Natural killer cell (primary cell): ENCODE data around the gene SYNJ2. TPM values are rescaled to one million over a fixed set of nuclear protein-coding genes. Genes with fewer than 3 reads are reported as not detected.

ENCODE experiments used
- ATAC-seq, 3 donors: fragments of 150-1000 bp in 2 of 3; fragments of 200-7000 bp in 1 of 3; cut with Tn5 transposase; 1 replicate in 1 of 3; 2 replicates in 2 of 3; pipeline ENCODE4 v1.10.0; 2021; ENCODE audit warnings: mild to moderate bottlenecking in 2 of 3, moderate library complexity in 2 of 3
- DNase-seq, 2 donors: peaks; one replicate each; pipeline versions ENCODE4 v3.0.0 to v3.0.0-alpha.2; 2013 to 2021; ENCODE audit warnings: mixed read lengths in 1 of 2
- H3K27ac ChIP-seq: one replicate; pipeline ENCODE4 v1.5.1; 2013; ENCODE audit warnings: mild to moderate bottlenecking, low read length
- H3K27me3 ChIP-seq: one replicate; pipeline ENCODE4 v1.6.1; 2013; ENCODE audit warnings: low read length; ENCODE audit not compliant: control insufficient read depth, insufficient read depth
- H3K36me3 ChIP-seq: one replicate; pipeline ENCODE4 v1.6.1; 2013; ENCODE audit warnings: low read length; ENCODE audit not compliant: control insufficient read depth, insufficient read depth
- H3K4me1 ChIP-seq: one replicate; pipeline ENCODE4 v1.6.1; 2013; ENCODE audit warnings: low read length; ENCODE audit not compliant: control insufficient read depth, insufficient read depth
- H3K4me3 ChIP-seq: one replicate; pipeline ENCODE4 v1.5.1; 2013; ENCODE audit warnings: low read length
- H3K9me3 ChIP-seq: one replicate; pipeline ENCODE4 v1.6.1; 2013; ENCODE audit warnings: low read length; ENCODE audit not compliant: control insufficient read depth, insufficient read depth
- H3K27ac Mint-ChIP-seq, 2 donors: one replicate each; pipeline ENCODE4 v1.8.0; 2022; ENCODE audit warnings: mild to moderate bottlenecking in 2 of 2, mixed read lengths in 2 of 2, moderate library complexity in 1 of 2
- H3K27me3 Mint-ChIP-seq, 2 donors: one replicate each; pipeline ENCODE4 v1.8.0; 2022; ENCODE audit warnings: low read depth in 2 of 2, mixed read lengths in 2 of 2
- H3K36me3 Mint-ChIP-seq: one replicate; pipeline ENCODE4 v1.8.0; 2022; ENCODE audit warnings: mixed read lengths
- H3K4me1 Mint-ChIP-seq, 2 donors: one replicate each; pipeline ENCODE4 v1.8.0; 2022; ENCODE audit warnings: mixed read lengths in 2 of 2
- H3K4me3 Mint-ChIP-seq: one replicate; pipeline ENCODE4 v1.8.0; 2022; ENCODE audit warnings: mild to moderate bottlenecking, moderate library complexity, mixed read lengths
- H3K9me3 Mint-ChIP-seq, 2 donors: one replicate each; pipeline ENCODE4 v1.8.0; 2022; ENCODE audit warnings: mixed read lengths in 2 of 2
- CTCF ChIP-seq: fragments of 200-600 bp; IDR thresholded peaks from one replicate; pipeline ENCODE4 v1.8.0; 2022; ENCODE audit warnings: antibody characterized with exemption
- WGBS: methylation state at CpG from one replicate; pipeline ENCODE4 v1.1.7; 2013; ENCODE audit warnings: missing lambda C conversion rate; ENCODE audit not compliant: insufficient coverage; 5-methylcytosine and 5-hydroxymethylcytosine counted together
- intact Hi-C: fragments of 100-400 bp; cut with micrococcal nuclease; formaldehyde crosslinking; loops from one replicate; pipeline ENCODE4 v1.14.2; 2022
- total RNA-seq, 4 donors: library from RNA; stranded (reverse); fragments of 120-200 nt in 1 of 4; gene quantifications; one replicate each; pipeline versions ENCODE4 v1.2.3 to v1.2.4, GENCODE V29; 2013 to 2022

The SYNJ2 gene
- total RNA-seq, 3 donors from 2014 or later (not counting 1 experiment from before 2014, with no cell fraction given) = 24.4 to 47.0 (median 28.0) TPM

- H3K36me3 Mint-ChIP-seq = no peaks in the 10 kb centered on the region
- H3K4me3 Mint-ChIP-seq = no peak overlapping the region
- 92% methylated on average over 21 of the region's 21 CpGs for WGBS
Measured at GRCh38 chr6:158038291-158039177, 56.9 kb downstream of the SYNJ2 start.

GRCh38 chr6:158039178-158039557 is 57.5 kb downstream of the SYNJ2 start:
- no peaks in the 10 kb centered on the region for H3K9me3 Mint-ChIP-seq
- no peak overlapping the region for H3K27ac Mint-ChIP-seq
- intact Hi-C loops = no loop called here
- no peak overlapping the region for H3K4me3 Mint-ChIP-seq
- H3K27me3 Mint-ChIP-seq = no peaks in the 10 kb centered on the region
- DNase-seq (no peak), ATAC-seq (no peak)
- TF ChIP-seq CTCF = no peak
- Histone ChIP-seq H3K4me1 (no peaks in the 10 kb centered on the region), H3K27me3 (no peaks in the 10 kb centered on the region), H3K36me3 (peaks cover 7% of the 10 kb centered on the region), H3K9me3 (no peaks in the 10 kb centered on the region), H3K27ac (no peak overlapping the region), H3K4me3 (no peak overlapping the region)
- 88% methylated on average over 9 of the region's 9 CpGs for WGBS
- H3K4me1 Mint-ChIP-seq = peaks cover 7 to 32% of the 10 kb centered on the region in 2 donors
- H3K36me3 Mint-ChIP-seq = no peaks in the 10 kb centered on the region

More at GRCh38 chr6:158038291-158039177, 56.9 kb downstream of the SYNJ2 start:
- Histone ChIP-seq H3K4me1 (peaks cover 2% of the 10 kb centered on the region), H3K9me3 (no peaks in the 10 kb centered on the region), H3K4me3 (no peak overlapping the region), H3K27me3 (no peaks in the 10 kb centered on the region), H3K36me3 (peaks cover 7% of the 10 kb centered on the region), H3K27ac (no peak overlapping the region)
- TF ChIP-seq CTCF = no peak
- no peaks in the 10 kb centered on the region for H3K9me3 Mint-ChIP-seq
- no peak for ATAC-seq
- H3K27me3 Mint-ChIP-seq = no peaks in the 10 kb centered on the region
- intact Hi-C loops = no loop called here
- peaks cover 13 to 38% of the 10 kb centered on the region in 2 donors for H3K4me1 Mint-ChIP-seq
- H3K27ac Mint-ChIP-seq = no peak overlapping the region
- DNase-seq = no peak

- ATAC-seq = peak in 1 of 3 donors; percentile 28
- Mint-ChIP-seq H3K4me3 (no peak overlapping the region), H3K36me3 (no peaks in the 10 kb centered on the region)
Measured at GRCh38 chr6:158039571-158040050, 57.9 kb downstream of the SYNJ2 start.

More at GRCh38 chr6:158039571-158040050, 57.9 kb downstream of the SYNJ2 start:
- Histone ChIP-seq H3K9me3 (no peaks in the 10 kb centered on the region), H3K27me3 (no peaks in the 10 kb centered on the region), H3K27ac (no peak overlapping the region), H3K4me3 (no peak overlapping the region), H3K4me1 (no peaks in the 10 kb centered on the region), H3K36me3 (peaks cover 7% of the 10 kb centered on the region)
- 71% methylated on average over 17 of the region's 17 CpGs for WGBS
- DNase-seq = no peak
- H3K9me3 Mint-ChIP-seq = no peaks in the 10 kb centered on the region
- no peak for TF ChIP-seq CTCF
- no peak overlapping the region for H3K27ac Mint-ChIP-seq
- peaks cover 3 to 29% of the 10 kb centered on the region in 2 donors for H3K4me1 Mint-ChIP-seq
- intact Hi-C loops = no loop called here
- no peaks in the 10 kb centered on the region for H3K27me3 Mint-ChIP-seq
